Ovary (tissue), 3 donors: ENCODE results near the gene MCEMP1.

ENCODE experiments used
- EP300 ChIP-seq: sonication (generic); formaldehyde crosslinking; IDR thresholded peaks from one replicate; pipeline ENCODE4 v1.6.1; 2017; ENCODE audit warnings: antibody characterized with exemption
- POLR2A ChIP-seq: fragments of 450-650 bp; IDR thresholded peaks from one replicate; pipeline ENCODE4 v1.6.1; 2017; ENCODE audit warnings: antibody characterized with exemption, mild to moderate bottlenecking, moderate library complexity
- TF ChIP-seq, protein P1 (sequence below), 3 donors: fragments of 450-650 bp in 2 of 3; fragments of 200-600 bp in 1 of 3; IDR thresholded peaks; one replicate each; pipeline versions ENCODE4 v1.5.1 to v1.8.0; 2016 to 2022; ENCODE audit warnings: antibody characterized with exemption in 3 of 3, mild to moderate bottlenecking in 1 of 3
- donor health status: DM: no; HTN: no; CAD: no.

- TF ChIP-seq, protein P1, sequence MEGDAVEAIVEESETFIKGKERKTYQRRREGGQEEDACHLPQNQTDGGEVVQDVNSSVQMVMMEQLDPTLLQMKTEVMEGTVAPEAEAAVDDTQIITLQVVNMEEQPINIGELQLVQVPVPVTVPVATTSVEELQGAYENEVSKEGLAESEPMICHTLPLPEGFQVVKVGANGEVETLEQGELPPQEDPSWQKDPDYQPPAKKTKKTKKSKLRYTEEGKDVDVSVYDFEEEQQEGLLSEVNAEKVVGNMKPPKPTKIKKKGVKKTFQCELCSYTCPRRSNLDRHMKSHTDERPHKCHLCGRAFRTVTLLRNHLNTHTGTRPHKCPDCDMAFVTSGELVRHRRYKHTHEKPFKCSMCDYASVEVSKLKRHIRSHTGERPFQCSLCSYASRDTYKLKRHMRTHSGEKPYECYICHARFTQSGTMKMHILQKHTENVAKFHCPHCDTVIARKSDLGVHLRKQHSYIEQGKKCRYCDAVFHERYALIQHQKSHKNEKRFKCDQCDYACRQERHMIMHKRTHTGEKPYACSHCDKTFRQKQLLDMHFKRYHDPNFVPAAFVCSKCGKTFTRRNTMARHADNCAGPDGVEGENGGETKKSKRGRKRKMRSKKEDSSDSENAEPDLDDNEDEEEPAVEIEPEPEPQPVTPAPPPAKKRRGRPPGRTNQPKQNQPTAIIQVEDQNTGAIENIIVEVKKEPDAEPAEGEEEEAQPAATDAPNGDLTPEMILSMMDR (IDR thresholded peaks at IDR 0.05): peak; percentile 90 to 99 (median 95)
- TF ChIP-seq POLR2A: peak; percentile 33
- TF ChIP-seq EP300: no peak
Measured at GRCh38 chr19:7680606-7681339, 3.9 kb downstream of the MCEMP1 start, which contains the start of gene TRAPPC5.
